IMR-90 (cell line): ENCODE measurements around the gene INO80B. TPM values are rescaled to one million over a fixed set of nuclear protein-coding genes. Genes with fewer than 3 reads are reported as not detected.

Source experiments
- ATAC-seq: fragments of 200-7000 bp; cut with Tn5 transposase; 2 replicates; pipeline ENCODE4 v1.9.1; 2020; ENCODE audit warnings: low read depth, mild to moderate bottlenecking, moderate library complexity
- BruUV-seq: library from RNA; stranded (reverse); fragments of 400-500 nt; replicated peaks from 2 replicates; lab custom pipeline; 2021; lab: Mats Ljungman, UMichigan
- CTCF ChIA-PET: fragments of 300-600 bp; formaldehyde crosslinking; extraction: SDS; loops from one replicate; lab custom pipeline; 2021; ENCODE audit warnings: antibody characterized with exemption; lab: Yijun Ruan, JAX
- POLR2A ChIA-PET: fragments of 300-600 bp; sonication (Branson Sonifier 250); formaldehyde crosslinking; loops from one replicate; lab custom pipeline; 2022; ENCODE audit warnings: antibody characterized with exemption; ENCODE audit not compliant: unreplicated experiment; lab: Charles Lee
- DNase-seq: peaks from one replicate; pipeline ENCODE4 v3.0.0; 2013
- H2AFZ ChIP-seq: replicated peaks from 2 replicates; pipeline ENCODE3; 2013; ENCODE audit warnings: low read length, mild to moderate bottlenecking; ENCODE audit not compliant: poor library complexity
- H2AK5ac ChIP-seq: 2 replicates; pipeline ENCODE4 v1.6.1; 2013; ENCODE audit warnings: low read depth, low read length, inconsistent platforms
- H2AK9ac ChIP-seq: replicated peaks from 2 replicates; pipeline ENCODE3; 2013; ENCODE audit warnings: mild to moderate bottlenecking, low read depth, low read length, moderate library complexity; ENCODE audit not compliant: poor library complexity
- H2BK120ac ChIP-seq: 2 replicates; pipeline ENCODE4 v1.6.1; 2013; ENCODE audit warnings: low read depth, low read length, inconsistent platforms
- H2BK15ac ChIP-seq: 3 replicates; pipeline ENCODE4 v1.6.1; 2013; ENCODE audit warnings: low read depth, low read length, inconsistent platforms
- H2BK20ac ChIP-seq: 2 replicates; pipeline ENCODE4 v1.6.1; 2013; ENCODE audit warnings: low read depth, mild to moderate bottlenecking, inconsistent platforms, low read length, moderate library complexity
- H2BK5ac ChIP-seq: 2 replicates; pipeline ENCODE4 v1.6.1; 2013; ENCODE audit warnings: mild to moderate bottlenecking, low read depth, low read length, inconsistent platforms; ENCODE audit not compliant: poor library complexity, severe bottlenecking
- H3K14ac ChIP-seq: replicated peaks from 2 replicates; pipeline ENCODE4 v1.6.1; 2013; ENCODE audit warnings: low read depth, low read length, inconsistent platforms
- H3K18ac ChIP-seq: 2 replicates; pipeline ENCODE4 v1.6.1; 2013; ENCODE audit warnings: low read depth, low read length, control low read depth
- H3K23ac ChIP-seq: 2 replicates; pipeline ENCODE4 v1.6.1; 2013; ENCODE audit warnings: low read depth, low read length, inconsistent platforms
- H3K27ac ChIP-seq: 2 replicates; pipeline ENCODE4 v1.5.1; 2013; ENCODE audit warnings: mild to moderate bottlenecking, control low read depth, low read length; ENCODE audit not compliant: insufficient read depth
- H3K27me3 ChIP-seq: 2 replicates; pipeline ENCODE4 v1.6.1; 2013; ENCODE audit warnings: low read length; ENCODE audit not compliant: control insufficient read depth, insufficient read depth
- H3K36me3 ChIP-seq: 2 replicates; pipeline ENCODE4 v1.6.1; 2013; ENCODE audit warnings: low read length, mixed read lengths; ENCODE audit not compliant: control insufficient read depth, insufficient read depth
- H3K4ac ChIP-seq: 2 replicates; pipeline ENCODE4 v1.6.1; 2013; ENCODE audit warnings: low read depth, low read length, inconsistent platforms
- H3K4me1 ChIP-seq: 2 replicates; pipeline ENCODE4 v1.6.1; 2013; ENCODE audit warnings: low read length, mixed read lengths; ENCODE audit not compliant: control insufficient read depth, insufficient read depth
- H3K4me2 ChIP-seq: 2 replicates; pipeline ENCODE4 v1.6.1; 2013; ENCODE audit warnings: low read depth, mild to moderate bottlenecking, control low read depth, low read length, moderate library complexity
- H3K4me3 ChIP-seq: 2 replicates; pipeline ENCODE4 v1.5.1; 2013; ENCODE audit warnings: low read depth, mild to moderate bottlenecking, control low read depth, low read length, moderate library complexity; ENCODE audit not compliant: insufficient read depth
- H3K56ac ChIP-seq: 2 replicates; pipeline ENCODE4 v1.6.1; 2013; ENCODE audit warnings: low read length, inconsistent platforms; ENCODE audit not compliant: insufficient read depth; ENCODE audit errors: extremely low read depth
- H3K79me1 ChIP-seq, 2 experiments: 2 replicates each; pipeline ENCODE4 v1.6.1; 2013; ENCODE audit warnings: low read length in 2 of 2, inconsistent platforms in 1 of 2, low read depth in 1 of 2
- H3K9ac ChIP-seq: 2 replicates; pipeline ENCODE4 v1.6.1; 2013; ENCODE audit warnings: low read depth, low read length, control low read depth
- H3K9me1 ChIP-seq: 2 replicates; pipeline ENCODE4 v1.6.1; 2013; ENCODE audit warnings: low read length, inconsistent platforms; ENCODE audit not compliant: insufficient read depth
- H3K9me3 ChIP-seq: 2 replicates; pipeline ENCODE4 v1.6.1; 2013; ENCODE audit warnings: low read length; ENCODE audit not compliant: control insufficient read depth, insufficient read depth
- H4K20me1 ChIP-seq: 2 replicates; pipeline ENCODE4 v1.6.1; 2013; ENCODE audit warnings: low read length, inconsistent platforms; ENCODE audit not compliant: insufficient read depth
- H4K5ac ChIP-seq: 2 replicates; pipeline ENCODE4 v1.6.1; 2013; ENCODE audit warnings: mild to moderate bottlenecking, low read depth, low read length, control low read depth
- H4K8ac ChIP-seq, 2 experiments: 2 replicates each; pipeline ENCODE4 v1.6.1; 2013; ENCODE audit warnings: low read depth in 2 of 2, low read length in 2 of 2, control low read depth in 1 of 2, inconsistent platforms in 1 of 2
- H4K91ac ChIP-seq: 2 replicates; pipeline ENCODE4 v1.6.1; 2013; ENCODE audit warnings: low read depth, low read length, inconsistent platforms; ENCODE audit not compliant: insufficient read depth
- BHLHE40 ChIP-seq: fragments of 150-350 bp; IDR thresholded peaks from 2 replicates; pipeline ENCODE4 v1.6.1; 2016; ENCODE audit warnings: mild to moderate bottlenecking, low read depth, low read length
- CEBPB ChIP-seq: IDR thresholded peaks from 2 replicates; pipeline ENCODE4 v1.6.1; 2012; ENCODE audit warnings: low read depth, low read length, improper control_type of control experiment
- ELK1 ChIP-seq: fragments of 150-350 bp; IDR thresholded peaks from 2 replicates; pipeline ENCODE4 v1.6.1; 2016; ENCODE audit warnings: low read depth, mild to moderate bottlenecking, low read length, moderate library complexity, borderline replicate concordance
- FOS ChIP-seq: fragments of 150-350 bp; IDR thresholded peaks from 2 replicates; pipeline ENCODE4 v1.6.1; 2016; ENCODE audit warnings: low read depth, low read length
- MAFK ChIP-seq: IDR thresholded peaks from 2 replicates; pipeline ENCODE4 v1.6.1; 2012; ENCODE audit warnings: low read depth, low read length, improper control_type of control experiment
- MAZ ChIP-seq: IDR thresholded peaks from 2 replicates; pipeline ENCODE4 v1.6.1; 2012; ENCODE audit warnings: low read depth, mild to moderate bottlenecking, low read length, improper control_type of control experiment, moderate library complexity, borderline replicate concordance
- MXI1 ChIP-seq: IDR thresholded peaks from 2 replicates; pipeline ENCODE4 v1.6.1; 2012; ENCODE audit warnings: low read depth, mild to moderate bottlenecking, low read length, moderate library complexity, borderline replicate concordance
- NFE2L2 ChIP-seq: fragments of 150-350 bp; IDR thresholded peaks from 2 replicates; pipeline ENCODE4 v1.6.1; 2016; ENCODE audit warnings: low read depth, mild to moderate bottlenecking, low read length
- POLR2A ChIP-seq: IDR thresholded peaks from 2 replicates; pipeline ENCODE4 v1.6.1; 2012; ENCODE audit warnings: mild to moderate bottlenecking, low read depth, low read length
- RAD21 ChIP-seq: IDR thresholded peaks from 2 replicates; pipeline ENCODE4 v1.6.1; 2012; ENCODE audit warnings: low read length, improper control_type of control experiment
- RCOR1 ChIP-seq: IDR thresholded peaks from 2 replicates; pipeline ENCODE4 v1.6.1; 2012; ENCODE audit warnings: mild to moderate bottlenecking, low read length, improper control_type of control experiment; ENCODE audit not compliant: insufficient replicate concordance
- SMC3 ChIP-seq: fragments of 150-350 bp; IDR thresholded peaks from 2 replicates; pipeline ENCODE4 v1.6.1; 2016; ENCODE audit warnings: low read depth, mild to moderate bottlenecking, antibody characterized with exemption, low read length, moderate library complexity
- WGBS, 2 experiments: methylation state at CpG; one replicate each; pipeline versions ENCODE4 v1.1.5 to v1.1.7; 2013; ENCODE audit warnings: missing lambda C conversion rate in 2 of 2; ENCODE audit not compliant: insufficient read length in 1 of 2; ENCODE audit errors: extremely low coverage in 2 of 2; 5-methylcytosine and 5-hydroxymethylcytosine counted together
- dilution Hi-C: fragments of 300-500 bp; cut with HindIII; formaldehyde crosslinking; loops from one replicate; pipeline ENCODE4 v1.14.3; 2018; ENCODE audit warnings: low sequenced_read_pairs; ENCODE audit not compliant: unreplicated experiment
- in situ Hi-C: fragments of 300-500 bp; cut with MboI; formaldehyde crosslinking; loops from 3 replicates; pipeline ENCODE4 v1.14.3; 2019; ENCODE audit warnings: low sequenced_read_pairs, inconsistent platforms, mixed read lengths
- intact Hi-C: fragments of 100-400 bp; cut with micrococcal nuclease; formaldehyde crosslinking; loops from 2 replicates; pipeline ENCODE4 v1.10.0; 2022
- polyA plus RNA-seq, 3 experiments: library from polyadenylated mRNA; depleted of rRNA; stranded (reverse); fragments of >200 nt; gene quantifications; 2 replicates each; pipeline ENCODE4 v1.2.3, GENCODE V29; 2012; ENCODE audit warnings: low replicate concordance in 1 of 3
- total RNA-seq: library from RNA; depleted of rRNA; stranded (reverse); fragments of >200 nt; gene quantifications from 2 replicates; pipeline ENCODE4 v1.2.3, GENCODE V29; 2012
- TF ChIP-seq, protein P1 (sequence below): conservative IDR thresholded peaks from 2 replicates; pipeline ENCODE4 v1.5.1; 2012; ENCODE audit warnings: mild to moderate bottlenecking, low read depth, low read length, improper control_type of control experiment

Gene INO80B
- total and polyA plus RNA-seq, 2 of the 4 experiments (the other 2 are of a cell fraction) = 4.5 to 10.5 TPM

- dilution Hi-C loops = no loop called here
- Histone ChIP-seq H3K9ac (peak within 1 kb of the TSS; percentile 89), H3K4ac (peak within 1 kb of the TSS; percentile 97), H3K27ac (peak within 1 kb of the TSS; percentile 91), H3K27me3 (no peaks in the 10 kb centered on the region), H3K4me1 (peaks cover 13% of the 10 kb centered on the region), H4K5ac (peak within 1 kb of the TSS; percentile 97), H2BK15ac (peak within 1 kb of the TSS; percentile 99; the same call in 2 of the 3 replicates), H3K36me3 (peaks cover 7% of the 10 kb centered on the region), H3K56ac (peak within 1 kb of the TSS; percentile 95), H3K9me3 (no peaks in the 10 kb centered on the region), H3K9me1 (peaks cover 7% of the 10 kb centered on the region; the same call in 1 of the 2 replicates), H2BK120ac (peak within 1 kb of the TSS; percentile 98), H4K91ac (peak within 1 kb of the TSS; percentile 99), H3K14ac (peak within 1 kb of the TSS; percentile 99), H4K20me1 (peaks cover 3% of the 10 kb centered on the region; the same call in 1 of the 2 replicates), H3K4me3 (peak within 1 kb of the TSS; percentile 80), H2BK5ac (peak within 1 kb of the TSS; percentile 92), H3K4me2 (peak within 1 kb of the TSS; percentile 97), H2AFZ (peak within 1 kb of the TSS; percentile 100), H2AK9ac (peak within 1 kb of the TSS; percentile 99), H3K79me1 (peaks cover 24 to 63% of the 10 kb centered on the region in 2 experiments), H4K8ac (peak within 1 kb of the TSS; percentile 79 to 100), H2AK5ac (peak within 1 kb of the TSS; percentile 73), H3K18ac (peak within 1 kb of the TSS; percentile 87), H2BK20ac (peak within 1 kb of the TSS; percentile 93), H3K23ac (peak within 1 kb of the TSS; percentile 98)
- TF ChIP-seq POLR2A (peak; percentile 57; the same call in 1 of the 2 replicates), FOS (no peak), BHLHE40 (0 out of 2 replicates have a peak, but pooled peaks have one; percentile 21), ELK1 (no peak), MAFK (0 out of 2 replicates have a peak, but pooled peaks have one; percentile 5), RAD21 (peak; percentile 75), SMC3 (peak; percentile 88), RCOR1 (peak; percentile 20), NFE2L2 (no peak; the same call in 1 of the 2 replicates), MAZ (peak; percentile 81; the same call in 1 of the 2 replicates), CEBPB (no peak), MXI1 (peak; percentile 31; the same call in 1 of the 2 replicates)
- TF ChIP-seq, protein P1, sequence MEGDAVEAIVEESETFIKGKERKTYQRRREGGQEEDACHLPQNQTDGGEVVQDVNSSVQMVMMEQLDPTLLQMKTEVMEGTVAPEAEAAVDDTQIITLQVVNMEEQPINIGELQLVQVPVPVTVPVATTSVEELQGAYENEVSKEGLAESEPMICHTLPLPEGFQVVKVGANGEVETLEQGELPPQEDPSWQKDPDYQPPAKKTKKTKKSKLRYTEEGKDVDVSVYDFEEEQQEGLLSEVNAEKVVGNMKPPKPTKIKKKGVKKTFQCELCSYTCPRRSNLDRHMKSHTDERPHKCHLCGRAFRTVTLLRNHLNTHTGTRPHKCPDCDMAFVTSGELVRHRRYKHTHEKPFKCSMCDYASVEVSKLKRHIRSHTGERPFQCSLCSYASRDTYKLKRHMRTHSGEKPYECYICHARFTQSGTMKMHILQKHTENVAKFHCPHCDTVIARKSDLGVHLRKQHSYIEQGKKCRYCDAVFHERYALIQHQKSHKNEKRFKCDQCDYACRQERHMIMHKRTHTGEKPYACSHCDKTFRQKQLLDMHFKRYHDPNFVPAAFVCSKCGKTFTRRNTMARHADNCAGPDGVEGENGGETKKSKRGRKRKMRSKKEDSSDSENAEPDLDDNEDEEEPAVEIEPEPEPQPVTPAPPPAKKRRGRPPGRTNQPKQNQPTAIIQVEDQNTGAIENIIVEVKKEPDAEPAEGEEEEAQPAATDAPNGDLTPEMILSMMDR = peak; percentile 90
- POLR2A ChIA-PET = interaction anchor here (1.1 to 1.4 kb wide), 2 partner anchors 21 to 24 kb away, joined by 3 to 5 read pairs; partner anchors contain the start of gene WBP1
- no TSS peak for BruUV-seq
- CTCF ChIA-PET = interaction anchor here (0.6 to 3.4 kb wide), 6 partner anchors 14 to 106 kb away, joined by 3 to 17 read pairs (median 4); no protein-coding TSS in a partner anchor
- in situ Hi-C loops = loop anchor here (5.0 to 25.0 kb wide), 2 partner anchors 94 to 379 kb away; no protein-coding TSS in a partner anchor
- ATAC-seq = peak; percentile 93
- peak; percentile 93 for DNase-seq
- 0% methylated on average over 13 of the region's 50 CpGs; no CpG with 5 or more reads in 1 of the 2 experiments for WGBS, 2 experiments
- intact Hi-C loops = loop anchor here (1.0 kb wide), 3 partner anchors 29 to 104 kb away; partner anchors contain the start of genes AUP1 and HTRA2
Observed at GRCh38 chr2:74482801-74483674, 28.2 kb downstream of the INO80B start, which contains the start of the genes CCDC142 and TTC31. Gene CCDC142 (minus strand): TSS chr2:74482998. CDS start chr2:74482837, 161 bp downstream. Gene TTC31 (plus strand): TSS chr2:74483081. CDS start chr2:74483096, 15 bp downstream.
